ENCODE data around the gene SPACA4. TPM values are rescaled to one million over a fixed set of nuclear protein-coding genes. Genes with fewer than 3 reads are reported as not detected.

Gene SPACA4
- total RNA-seq, 1 experiment from 2014 or later, result not detected

DNA sequence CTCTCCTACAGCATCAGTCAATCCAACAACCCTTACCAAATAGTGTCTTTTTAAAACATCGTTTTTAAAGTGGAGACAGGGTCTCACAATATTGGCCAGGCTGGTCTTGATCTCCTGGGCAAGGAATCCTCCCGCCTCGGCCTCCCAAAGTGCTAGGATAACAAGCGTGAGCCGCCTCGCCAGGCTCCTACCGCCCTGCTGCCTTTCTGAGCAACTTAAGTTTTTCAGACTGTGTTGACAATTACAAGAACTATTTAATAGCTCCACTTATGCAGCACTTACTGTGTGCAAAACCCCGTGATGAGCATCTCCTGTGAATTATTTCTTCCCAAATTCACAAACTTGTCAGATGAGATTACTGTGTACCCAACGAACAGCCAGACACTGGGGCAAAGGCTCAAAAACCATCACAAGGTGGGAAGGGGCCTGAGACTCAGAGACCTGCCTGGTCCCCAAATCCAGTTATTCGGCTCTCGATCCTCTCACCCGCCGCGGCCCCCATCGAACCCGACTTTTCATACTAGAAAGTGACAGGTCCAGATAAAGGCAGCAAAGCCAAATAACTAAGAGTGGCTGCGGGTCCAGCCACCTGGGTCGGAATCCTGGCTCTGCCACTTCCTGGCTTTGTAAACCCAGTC lies 11.9 kb downstream of the SPACA4 start:
- CTCF ChIA-PET, result interaction anchor here (0.6 to 1.2 kb wide), 3 partner anchors 8 to 131 kb away, joined by 4 to 5 read pairs (median 4); no protein-coding TSS in a partner anchor
- TSS peak; percentile 79 for BruUV-seq (replicated peaks)
- Mint-ChIP-seq H3K27me3 (ENCODE audit: insufficient read depth, unreplicated experiment) (no peaks in the 10 kb centered on the region), H3K27ac (ENCODE audit: low read depth, unreplicated experiment) (peak overlapping the region; percentile 96), H3K4me1 (ENCODE audit: insufficient read depth, unreplicated experiment) (peaks cover 52% of the 10 kb centered on the region), H3K36me3 (ENCODE audit: insufficient read depth, unreplicated experiment) (peaks cover 70% of the 10 kb centered on the region), H3K4me3 (ENCODE audit: unreplicated experiment) (peak overlapping the region; percentile 87), H3K9me3 (ENCODE audit: unreplicated experiment) (no peaks in the 10 kb centered on the region)
- no peak for DNase-seq (ENCODE audit: unreplicated experiment)
- intact Hi-C loops (cut with micrococcal nuclease), result loop anchor here (2.0 kb wide), 1 partner anchor 16 kb away; no protein-coding TSS in a partner anchor
- POLR2A ChIA-PET, result interaction anchor here (0.7 to 7.2 kb wide), 22 partner anchors 10 to 1362 kb away, joined by 3 to 108 read pairs (median 5); partner anchors contain the start of genes CA11, CARD8, CCDC9 and DBP
- TF ChIP-seq, protein P1, sequence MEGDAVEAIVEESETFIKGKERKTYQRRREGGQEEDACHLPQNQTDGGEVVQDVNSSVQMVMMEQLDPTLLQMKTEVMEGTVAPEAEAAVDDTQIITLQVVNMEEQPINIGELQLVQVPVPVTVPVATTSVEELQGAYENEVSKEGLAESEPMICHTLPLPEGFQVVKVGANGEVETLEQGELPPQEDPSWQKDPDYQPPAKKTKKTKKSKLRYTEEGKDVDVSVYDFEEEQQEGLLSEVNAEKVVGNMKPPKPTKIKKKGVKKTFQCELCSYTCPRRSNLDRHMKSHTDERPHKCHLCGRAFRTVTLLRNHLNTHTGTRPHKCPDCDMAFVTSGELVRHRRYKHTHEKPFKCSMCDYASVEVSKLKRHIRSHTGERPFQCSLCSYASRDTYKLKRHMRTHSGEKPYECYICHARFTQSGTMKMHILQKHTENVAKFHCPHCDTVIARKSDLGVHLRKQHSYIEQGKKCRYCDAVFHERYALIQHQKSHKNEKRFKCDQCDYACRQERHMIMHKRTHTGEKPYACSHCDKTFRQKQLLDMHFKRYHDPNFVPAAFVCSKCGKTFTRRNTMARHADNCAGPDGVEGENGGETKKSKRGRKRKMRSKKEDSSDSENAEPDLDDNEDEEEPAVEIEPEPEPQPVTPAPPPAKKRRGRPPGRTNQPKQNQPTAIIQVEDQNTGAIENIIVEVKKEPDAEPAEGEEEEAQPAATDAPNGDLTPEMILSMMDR (IDR thresholded peaks at IDR 0.05; ENCODE audit: unreplicated experiment), result no peak

DNA sequence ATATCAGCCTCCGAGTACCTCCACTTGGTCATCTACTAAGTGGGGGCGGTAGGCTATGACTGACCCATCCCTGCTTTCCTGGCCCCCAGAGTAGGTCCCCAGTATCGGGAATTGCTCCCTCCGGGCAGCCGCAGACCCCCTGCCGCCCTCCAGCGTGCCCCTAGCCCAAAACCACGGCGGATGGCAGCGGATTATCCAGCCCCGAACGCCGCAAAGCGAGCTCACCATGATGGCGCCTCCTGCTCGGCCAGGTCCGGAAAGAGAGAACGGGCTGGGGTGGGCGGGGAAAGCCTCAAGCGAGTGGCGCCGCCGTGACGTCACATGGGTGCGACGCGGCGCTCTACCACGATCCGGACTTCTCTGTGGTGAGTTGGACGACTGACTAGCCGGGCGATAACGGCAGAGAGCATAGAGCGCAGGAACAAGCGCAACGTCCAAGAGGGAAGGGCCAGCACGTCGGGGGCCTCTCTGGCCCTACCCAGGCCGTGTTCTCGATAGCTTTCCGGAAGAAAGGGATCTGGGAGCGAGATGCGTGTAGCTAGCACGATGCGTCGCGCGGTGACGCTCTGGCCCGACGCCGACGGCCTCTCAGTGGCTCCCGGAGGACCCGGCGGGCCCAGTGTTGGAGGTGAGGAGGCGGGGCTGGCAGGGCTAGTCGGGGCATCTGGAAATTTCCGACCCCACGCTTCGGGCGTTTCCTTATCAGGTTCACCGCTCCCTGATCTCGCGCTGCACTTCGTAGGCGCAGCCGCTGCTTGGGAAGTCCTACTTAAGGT lies 12.6 kb downstream of the SPACA4 start, which contains the start of the genes RPL18 and SPHK2:
RPL18 (minus strand) TSS at position 263 of the 776 bp plus-strand sequence; CDS start at position 228, 35 bp downstream.
SPHK2 (plus strand) TSS at position 591 of the 776 bp plus-strand sequence. CDS start 1,009 bp downstream, outside the sequence.
- DNase-seq (ENCODE audit: unreplicated experiment), result peak; percentile 99
- peak within 1 kb of the TSS; percentile 87 for H3K4me3 Mint-ChIP-seq (ENCODE audit: unreplicated experiment)
- ChIA-PET POLR2A (interaction anchor here (0.6 to 7.2 kb wide), 33 partner anchors 9 to 1362 kb away, joined by 3 to 108 read pairs (median 4); partner anchors contain the start of genes CA11, CARD8, CCDC9 and DBP), CTCF (interaction anchor here (0.6 to 1.2 kb wide), 4 partner anchors 7 to 132 kb away, joined by 4 to 5 read pairs (median 4); no protein-coding TSS in a partner anchor)
- H3K36me3 Mint-ChIP-seq (ENCODE audit: insufficient read depth, unreplicated experiment), result peaks cover 70% of the 10 kb centered on the region
- no peaks in the 10 kb centered on the region for H3K27me3 Mint-ChIP-seq (ENCODE audit: insufficient read depth, unreplicated experiment)
- TF ChIP-seq, protein P1 (IDR thresholded peaks at IDR 0.05; ENCODE audit: unreplicated experiment), result no peak
- H3K27ac Mint-ChIP-seq (ENCODE audit: low read depth, unreplicated experiment), result peak within 1 kb of the TSS; percentile 96
- BruUV-seq (replicated peaks), result no TSS peak
- intact Hi-C loops (cut with micrococcal nuclease), result loop anchor here (2.0 kb wide), 1 partner anchor 16 kb away; no protein-coding TSS in a partner anchor
- peaks cover 52% of the 10 kb centered on the region for H3K4me1 Mint-ChIP-seq (ENCODE audit: insufficient read depth, unreplicated experiment)
- no peaks in the 10 kb centered on the region for H3K9me3 Mint-ChIP-seq (ENCODE audit: unreplicated experiment)

DNA sequence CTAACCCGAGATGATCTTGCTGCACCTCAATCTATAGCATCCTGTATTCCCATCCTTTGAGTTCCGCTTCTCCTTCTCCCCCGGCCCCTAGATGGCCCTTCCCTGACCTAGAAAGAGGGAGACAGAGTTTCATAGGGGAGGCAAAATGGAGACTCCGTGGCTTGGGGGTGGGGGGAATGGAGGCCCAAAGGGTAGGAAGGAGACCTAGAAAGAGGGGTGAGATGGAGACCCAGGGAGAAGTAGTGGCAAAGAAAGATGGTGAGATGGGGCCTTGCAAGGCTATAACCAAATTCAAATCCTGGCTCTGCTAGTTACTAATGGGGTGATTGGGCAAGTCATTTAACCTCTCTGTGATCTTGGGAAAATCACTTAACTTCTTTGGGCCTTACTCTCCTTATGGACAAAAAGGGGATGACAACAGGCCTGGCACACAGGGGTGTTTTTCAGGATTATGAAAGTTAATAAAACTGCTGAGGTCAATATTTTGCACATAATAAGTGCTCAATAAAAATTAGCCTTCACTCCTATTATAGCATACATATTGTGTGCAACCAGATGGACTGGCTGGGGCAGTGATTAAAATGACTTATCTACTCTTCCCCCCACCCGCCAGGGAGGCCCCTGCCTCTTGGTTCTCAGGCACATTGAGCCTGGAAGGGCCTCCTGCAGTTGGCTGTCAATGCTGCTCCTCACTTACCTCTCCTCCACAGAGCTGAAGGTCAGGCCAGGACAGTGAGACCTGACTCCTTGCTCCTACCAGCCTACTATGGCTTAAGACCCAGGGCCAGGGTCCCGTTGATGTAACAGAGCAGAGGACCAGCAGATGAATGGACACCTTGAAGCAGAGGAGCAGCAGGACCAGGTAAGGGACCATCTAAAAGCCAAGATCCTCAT lies 13.4 kb downstream of the SPACA4 start:
- POLR2A ChIA-PET, result interaction anchor here (0.6 to 7.2 kb wide), 32 partner anchors 8 to 1363 kb away, joined by 3 to 108 read pairs (median 4); partner anchors contain the start of genes CA11, CARD8, CCDC9 and DBP
- DNase-seq (ENCODE audit: unreplicated experiment), result peak; percentile 26
- Mint-ChIP-seq H3K27me3 (ENCODE audit: insufficient read depth, unreplicated experiment) (no peaks in the 10 kb centered on the region), H3K36me3 (ENCODE audit: insufficient read depth, unreplicated experiment) (peaks cover 62% of the 10 kb centered on the region), H3K27ac (ENCODE audit: low read depth, unreplicated experiment) (peak overlapping the region; percentile 96), H3K4me1 (ENCODE audit: insufficient read depth, unreplicated experiment) (peaks cover 49% of the 10 kb centered on the region), H3K4me3 (ENCODE audit: unreplicated experiment) (peak overlapping the region; percentile 87), H3K9me3 (ENCODE audit: unreplicated experiment) (no peaks in the 10 kb centered on the region)
- intact Hi-C loops (cut with micrococcal nuclease), result loop anchor here (2.0 kb wide), 1 partner anchor 15 kb away; no protein-coding TSS in a partner anchor
- TF ChIP-seq, protein P1 (IDR thresholded peaks at IDR 0.05; ENCODE audit: unreplicated experiment), result no peak
- CTCF ChIA-PET, result interaction anchor here (0.7 to 1.2 kb wide), 4 partner anchors 13 to 1229 kb away, joined by 3 to 4 read pairs (median 4); no protein-coding TSS in a partner anchor
- BruUV-seq (replicated peaks), result TSS peak; percentile 75

All from MCF 10A (cell line).